HepG2 (cell line): ENCODE results near the gene TMEM253. TPM values are rescaled to one million over a fixed set of nuclear protein-coding genes. Genes with fewer than 3 reads are reported as not detected.

Source experiments
- CEBPB ChIP-seq: IDR thresholded peaks from 2 replicates; pipeline ENCODE4 v1.6.1; 2011; ENCODE audit warnings: low read depth, low read length, improper control_type of control experiment, borderline replicate concordance
- ERF ChIP-seq: IDR thresholded peaks from 2 replicates; pipeline ENCODE4 v1.6.1; 2018; ENCODE audit warnings: missing biosample characterization, missing genetic modification reagents
- GATAD1 ChIP-seq: IDR thresholded peaks from 2 replicates; pipeline ENCODE4 v1.6.1; 2016; ENCODE audit warnings: missing genetic modification reagents, missing compliant biosample characterization
- GATAD2A ChIP-seq: IDR thresholded peaks from 2 replicates; pipeline ENCODE4 v1.6.1; 2016
- GFI1 ChIP-seq: sonication (generic); formaldehyde crosslinking; IDR thresholded peaks from 2 replicates; pipeline ENCODE4 v1.5.0; 2020; ENCODE audit warnings: missing genetic modification reagents, mild to moderate bottlenecking, borderline replicate concordance
- SAP130 ChIP-seq: IDR thresholded peaks from 2 replicates; pipeline ENCODE4 v1.6.1; 2016; ENCODE audit warnings: low read depth
- ZBTB7B ChIP-seq: sonication (generic); formaldehyde crosslinking; IDR thresholded peaks from 2 replicates; pipeline ENCODE4 v1.4.0; 2020; ENCODE audit warnings: missing genetic modification reagents
- ZFAT ChIP-seq: sonication (generic); formaldehyde crosslinking; conservative IDR thresholded peaks from 2 replicates; pipeline ENCODE4 v1.8.1; 2023; ENCODE audit warnings: missing genetic modification reagents, inconsistent platforms
- ZGPAT ChIP-seq: IDR thresholded peaks from 2 replicates; pipeline ENCODE4 v1.6.1; 2016; ENCODE audit warnings: mild to moderate bottlenecking
- ZNF503 ChIP-seq: sonication (generic); formaldehyde crosslinking; IDR thresholded peaks from 2 replicates; pipeline ENCODE4 v1.4.0; 2020; ENCODE audit warnings: missing genetic modification reagents
- ZNF546 ChIP-seq: sonication (generic); formaldehyde crosslinking; conservative IDR thresholded peaks from 2 replicates; pipeline ENCODE4 v1.8.1; 2023; ENCODE audit warnings: mild to moderate bottlenecking, missing genetic modification reagents
- ZNF558 ChIP-seq: sonication (generic); formaldehyde crosslinking; IDR thresholded peaks from 2 replicates; pipeline ENCODE4 v1.9.0; 2022; ENCODE audit warnings: mild to moderate bottlenecking, missing genetic modification reagents, borderline replicate concordance
- ZNF572 ChIP-seq: sonication (generic); formaldehyde crosslinking; IDR thresholded peaks from 2 replicates; pipeline ENCODE4 v1.5.1; 2020; ENCODE audit warnings: mild to moderate bottlenecking, missing genetic modification reagents
- ZNF646 ChIP-seq: sonication (generic); formaldehyde crosslinking; IDR thresholded peaks from 2 replicates; pipeline ENCODE4 v1.9.0; 2021; ENCODE audit warnings: mild to moderate bottlenecking, missing genetic modification reagents
- ZNF709 ChIP-seq: sonication (generic); formaldehyde crosslinking; IDR thresholded peaks from 2 replicates; pipeline ENCODE4 v1.5.0; 2020; ENCODE audit warnings: mild to moderate bottlenecking, missing genetic modification reagents
- polyA plus RNA-seq, 8 experiments: library from polyadenylated mRNA; depleted of rRNA in 3 of 8; stranded (reverse) in 7 of 8; unstranded in 1 of 8; fragments of >200 nt; fragmentation: Illumina TruSeq in 4 of 8; extraction: Trizol in 4 of 8; gene quantifications; 2 replicates each; pipeline versions ENCODE4 v1.2.1 to v1.2.3, GENCODE V29; 2011 to 2016; ENCODE audit warnings: low read depth in 4 of 8, missing spikeins in 1 of 8, mixed read lengths in 1 of 8; ENCODE audit not compliant: insufficient read depth in 1 of 8
- total RNA-seq, 5 experiments: library from RNA; depleted of rRNA; stranded (reverse); fragments of >200 nt; fragmentation: Illumina TruSeq; extraction: Trizol; gene quantifications; 2 replicates each; pipeline ENCODE4 v1.2.3, GENCODE V29; 2016; ENCODE audit warnings: low read depth in 1 of 5

Gene TMEM253
- total and polyA plus RNA-seq, 2 of the 13 experiments (the other 11 are each of a cell fraction or from before 2014, with no cell fraction given), result 0.29 to 0.45 TPM

- 0 out of 2 replicates have a peak, but pooled peaks have one; percentile 50 for TF ChIP-seq ZNF646 (CRISPR knock-in tag)
- peak; percentile 71; the same call in 1 of the 2 replicates for TF ChIP-seq CEBPB
- TF ChIP-seq ZGPAT, result 0 out of 2 replicates have a peak, but pooled peaks have one; percentile 32
- peak; percentile 46; the same call in 1 of the 2 replicates for TF ChIP-seq ERF (CRISPR knock-in tag)
- peak; percentile 58 for TF ChIP-seq GFI1 (CRISPR knock-in tag)
- no peak for TF ChIP-seq ZNF558 (CRISPR knock-in tag)
- TF ChIP-seq GATAD1 (CRISPR knock-in tag), result no peak
- no peak for TF ChIP-seq ZNF572 (CRISPR knock-in tag)
- 0 out of 2 replicates have a peak, but pooled peaks have one; percentile 19 for TF ChIP-seq SAP130
- 0 out of 2 replicates have a peak, but pooled peaks have one; percentile 26 for TF ChIP-seq GATAD2A (CRISPR knock-in tag)
- peak; percentile 99 for TF ChIP-seq ZFAT (CRISPR knock-in tag)
- no peak for TF ChIP-seq ZNF503
- TF ChIP-seq ZBTB7B (CRISPR knock-in tag), result 0 out of 2 replicates have a peak, but pooled peaks have one; percentile 15
- TF ChIP-seq ZNF709 (CRISPR knock-in tag), result 0 out of 2 replicates have a peak, but pooled peaks have one; percentile 56
- TF ChIP-seq ZNF546 (CRISPR knock-in tag), result 0 out of 2 replicates have a peak, but pooled peaks have one; percentile 32
These were observed 40.1 kb upstream of the TMEM253 start (continued) for GRCh38 chr14:21060614-21061346.
